GM12878 (cell line): ENCODE measurements around the gene SLC29A2.

ENCODE experiments used
- CBFB ChIP-seq: IDR thresholded peaks from 2 replicates; pipeline ENCODE4 v1.6.1; 2016; ENCODE audit warnings: antibody characterized with exemption, low read depth
- CTCF ChIP-seq, 3 experiments: IDR thresholded peaks in 2 of 3; conservative IDR thresholded peaks in 1 of 3; 2 replicates each; pipeline ENCODE4 v1.5.1; 2011; ENCODE audit warnings: low read depth in 3 of 3, low read length in 3 of 3, mild to moderate bottlenecking in 3 of 3, control low read depth in 2 of 3, moderate library complexity in 2 of 3, inconsistent platforms in 1 of 3, mixed read lengths in 1 of 3; ENCODE audit not compliant: control insufficient read depth in 2 of 3, insufficient read depth in 1 of 3; ENCODE audit errors: extremely low read depth in 1 of 3
- E4F1 ChIP-seq: fragments of 450-650 bp; IDR thresholded peaks from 2 replicates; pipeline ENCODE4 v1.6.1; 2018; ENCODE audit warnings: borderline replicate concordance, mild to moderate bottlenecking; ENCODE audit not compliant: partially characterized antibody
- EZH2 ChIP-seq: IDR thresholded peaks from 2 replicates; pipeline ENCODE4 v1.6.1; 2012; ENCODE audit warnings: low read depth, mild to moderate bottlenecking, control low read depth, inconsistent platforms, low read length, borderline replicate concordance; ENCODE audit not compliant: control insufficient read depth
- GABPA ChIP-seq: IDR thresholded peaks from 2 replicates; pipeline ENCODE4 v1.6.1; 2014; ENCODE audit warnings: antibody characterized with exemption, low read depth, mild to moderate bottlenecking, inconsistent platforms
- GATAD2B ChIP-seq: fragments of 450-650 bp; conservative IDR thresholded peaks from 2 replicates; pipeline ENCODE4 v1.6.1; 2017; ENCODE audit warnings: low read depth, mild to moderate bottlenecking, moderate library complexity
- HCFC1 ChIP-seq: fragments of 150-350 bp; IDR thresholded peaks from 2 replicates; pipeline ENCODE4 v1.6.1; 2014; ENCODE audit warnings: low read length
- MAX ChIP-seq: IDR thresholded peaks from 2 replicates; pipeline ENCODE4 v1.6.1; 2012; ENCODE audit warnings: low read depth, low read length, improper control_type of control experiment
- POLR2AphosphoS5 ChIP-seq: IDR thresholded peaks from 2 replicates; pipeline ENCODE4 v1.6.1; 2011; ENCODE audit warnings: mild to moderate bottlenecking, low read length, inconsistent platforms
- PRDM15 ChIP-seq: fragments of 450-650 bp; formaldehyde crosslinking; IDR thresholded peaks from 2 replicates; pipeline ENCODE4 v1.4.0; 2020; ENCODE audit warnings: mild to moderate bottlenecking, moderate library complexity
- SP1 ChIP-seq: IDR thresholded peaks from one replicate; pipeline ENCODE4 v1.6.1; 2011; ENCODE audit warnings: low read depth, low read length
- TAF1 ChIP-seq: IDR thresholded peaks from 2 replicates; pipeline ENCODE4 v1.6.1; 2011; ENCODE audit warnings: mild to moderate bottlenecking, low read depth, low read length, borderline replicate concordance

- TF ChIP-seq SP1 (no peak), TAF1 (no peak), GABPA (no peak), CTCF (IDR thresholded peaks at IDR 0.05 in 2 of 3, conservative IDR thresholded peaks at IDR 0.05 in 1 of 3; ENCODE audit: control insufficient read depth in 2 of 3, extremely low read depth in 1 of 3, insufficient read depth in 1 of 3, low read depth in 3 of 3, low read length in 3 of 3) (no peak), PRDM15 (CRISPR knock-in tag) (no peak), EZH2 (no peak), POLR2AphosphoS5 (no peak), HCFC1 (no peak), MAX (no peak), CBFB (no peak), GATAD2B (no peak), E4F1 (no peak)
Observed at GRCh38 chr11:66349084-66349386, 22.5 kb downstream of the SLC29A2 start.
